ENCODE results near the gene SPATA9.

Gene SPATA9

DNA sequence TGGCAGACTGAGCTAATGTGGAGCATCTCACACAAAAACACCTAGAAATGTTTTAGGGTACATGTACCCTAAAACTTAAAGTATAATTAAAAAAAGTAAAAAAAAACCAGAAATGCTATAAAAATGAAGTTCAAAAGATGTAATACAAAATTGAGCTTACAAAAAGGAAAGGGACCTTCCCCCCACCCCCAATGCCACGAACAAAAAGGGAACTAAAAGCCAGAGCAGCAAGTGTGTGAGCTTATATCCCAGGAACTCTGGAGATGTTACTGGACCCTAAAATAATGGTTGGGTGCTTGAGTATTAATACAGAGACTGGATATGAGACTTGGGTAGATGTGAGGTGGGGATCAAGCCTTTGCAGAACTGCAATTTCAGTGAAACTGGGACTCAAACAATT lies 11.0 kb downstream of the SPATA9 start:
- Histone ChIP-seq H4K20me1 (ENCODE audit: insufficient read depth, low read length) (no peaks in the 10 kb centered on the region), H3K4me3 (ENCODE audit: low read depth in 1 of 2, low read length in 2 of 2) (no peak overlapping the region), H3K9me3 (ENCODE audit: insufficient read depth, low read length, severe bottlenecking) (no peaks in the 10 kb centered on the region), H3K9ac (ENCODE audit: low read depth, low read length) (no peak overlapping the region), H3K27ac (ENCODE audit: low read length) (no peak overlapping the region), H3K79me2 (ENCODE audit: insufficient read depth, low read length) (no peaks in the 10 kb centered on the region), H3K4me2 (ENCODE audit: insufficient read depth, low read length) (no peak overlapping the region), H2AFZ (ENCODE audit: low read depth, low read length) (no peak overlapping the region), H3K4me1 (ENCODE audit: insufficient read depth, low read length) (no peaks in the 10 kb centered on the region), H3K27me3 (ENCODE audit: insufficient read depth, low read length, poor library complexity) (no peaks in the 10 kb centered on the region), H3K36me3 (ENCODE audit: insufficient read depth, low read length) (no peaks in the 10 kb centered on the region)
- DNase-seq (no peak), ATAC-seq (ENCODE audit: insufficient read depth, low read depth) (no peak)
- no peak for TF ChIP-seq EZH2 (IDR thresholded peaks at IDR 0.05; ENCODE audit: borderline replicate concordance, low read depth, low read length, severe bottlenecking)
- no peak for TF ChIP-seq CTCF (IDR thresholded peaks at IDR 0.05; ENCODE audit: borderline replicate concordance, extremely low read depth, low read length, poor library complexity, severe bottlenecking)

DNA sequence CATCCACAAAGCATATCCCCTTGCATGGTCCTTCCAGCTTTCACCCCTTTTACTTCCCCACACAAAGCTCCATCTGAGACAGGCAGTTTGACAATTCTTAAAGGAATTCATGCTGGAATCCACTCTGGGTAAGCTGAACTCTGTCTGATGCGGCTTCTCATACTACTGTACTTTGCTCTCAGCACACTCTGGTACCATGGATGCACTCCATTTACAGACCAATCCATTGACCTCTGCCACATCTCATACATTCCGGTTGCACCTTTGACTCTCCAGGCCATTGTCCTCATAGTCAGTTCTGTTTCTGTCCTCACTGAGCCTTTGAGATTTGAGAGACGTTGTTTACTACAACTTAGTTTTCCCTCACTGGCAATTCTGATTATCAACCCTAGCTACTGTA lies 12.2 kb downstream of the SPATA9 start:
- Histone ChIP-seq H3K27me3 (ENCODE audit: insufficient read depth, low read length, poor library complexity) (no peaks in the 10 kb centered on the region), H3K4me3 (ENCODE audit: low read depth in 1 of 2, low read length in 2 of 2) (no peak overlapping the region), H2AFZ (ENCODE audit: low read depth, low read length) (no peak overlapping the region), H3K36me3 (ENCODE audit: insufficient read depth, low read length) (no peaks in the 10 kb centered on the region), H3K9ac (ENCODE audit: low read depth, low read length) (no peak overlapping the region), H3K9me3 (ENCODE audit: insufficient read depth, low read length, severe bottlenecking) (no peaks in the 10 kb centered on the region), H3K4me1 (ENCODE audit: insufficient read depth, low read length) (no peaks in the 10 kb centered on the region), H3K79me2 (ENCODE audit: insufficient read depth, low read length) (no peaks in the 10 kb centered on the region), H4K20me1 (ENCODE audit: insufficient read depth, low read length) (no peaks in the 10 kb centered on the region), H3K27ac (ENCODE audit: low read length) (no peak overlapping the region), H3K4me2 (ENCODE audit: insufficient read depth, low read length) (no peak overlapping the region)
- DNase-seq (no peak), ATAC-seq (ENCODE audit: insufficient read depth, low read depth) (no peak)
- TF ChIP-seq EZH2 (IDR thresholded peaks at IDR 0.05; ENCODE audit: borderline replicate concordance, low read depth, low read length, severe bottlenecking) (no peak), CTCF (IDR thresholded peaks at IDR 0.05; ENCODE audit: borderline replicate concordance, extremely low read depth, low read length, poor library complexity, severe bottlenecking) (no peak)

GRCh38 chr5:95669985-95670384 lies 12.8 kb downstream of the SPATA9 start:
- Histone ChIP-seq H3K27ac (ENCODE audit: low read length) (no peak overlapping the region), H3K36me3 (ENCODE audit: insufficient read depth, low read length) (no peaks in the 10 kb centered on the region), H3K4me3 (ENCODE audit: low read depth in 1 of 2, low read length in 2 of 2) (no peak overlapping the region), H3K27me3 (ENCODE audit: insufficient read depth, low read length, poor library complexity) (no peaks in the 10 kb centered on the region), H3K79me2 (ENCODE audit: insufficient read depth, low read length) (no peaks in the 10 kb centered on the region), H2AFZ (ENCODE audit: low read depth, low read length) (no peak overlapping the region), H3K9me3 (ENCODE audit: insufficient read depth, low read length, severe bottlenecking) (no peaks in the 10 kb centered on the region), H3K4me1 (ENCODE audit: insufficient read depth, low read length) (no peaks in the 10 kb centered on the region), H3K9ac (ENCODE audit: low read depth, low read length) (no peak overlapping the region), H4K20me1 (ENCODE audit: insufficient read depth, low read length) (no peaks in the 10 kb centered on the region), H3K4me2 (ENCODE audit: insufficient read depth, low read length) (no peak overlapping the region)
- TF ChIP-seq CTCF (IDR thresholded peaks at IDR 0.05; ENCODE audit: borderline replicate concordance, extremely low read depth, low read length, poor library complexity, severe bottlenecking): no peak
- no peak for TF ChIP-seq EZH2 (IDR thresholded peaks at IDR 0.05; ENCODE audit: borderline replicate concordance, low read depth, low read length, severe bottlenecking)
- ATAC-seq (ENCODE audit: insufficient read depth, low read depth): no peak
- DNase-seq: no peak

DNA sequence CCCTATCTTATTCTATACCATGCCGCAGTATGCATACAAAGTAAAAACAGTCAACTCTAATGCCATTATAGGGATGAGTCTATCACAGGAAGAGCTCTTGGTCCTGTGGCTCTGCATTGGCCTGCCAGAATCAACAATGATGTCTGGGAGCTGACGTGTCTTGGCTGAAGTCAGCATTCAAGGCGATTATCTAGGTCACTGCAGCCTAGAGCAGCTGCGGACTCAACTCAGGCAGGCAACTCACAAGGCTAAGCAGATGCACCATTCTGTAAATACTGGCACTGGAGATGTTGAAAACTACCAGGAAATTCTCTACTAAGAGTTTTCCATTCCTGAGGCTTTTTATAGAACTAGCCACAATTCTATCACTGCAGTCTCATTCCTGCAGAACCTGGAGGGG lies 13.3 kb downstream of the SPATA9 start:
- TF ChIP-seq EZH2 (IDR thresholded peaks at IDR 0.05; ENCODE audit: borderline replicate concordance, low read depth, low read length, severe bottlenecking) (no peak), CTCF (IDR thresholded peaks at IDR 0.05; ENCODE audit: borderline replicate concordance, extremely low read depth, low read length, poor library complexity, severe bottlenecking) (no peak)
- H3K4me3 ChIP-seq (ENCODE audit: low read depth in 1 of 2, low read length in 2 of 2): no peak overlapping the region
- H4K20me1 ChIP-seq (ENCODE audit: insufficient read depth, low read length): no peaks in the 10 kb centered on the region
- DNase-seq: no peak
- H3K9me3 ChIP-seq (ENCODE audit: insufficient read depth, low read length, severe bottlenecking): no peaks in the 10 kb centered on the region
- H3K36me3 ChIP-seq (ENCODE audit: insufficient read depth, low read length): no peaks in the 10 kb centered on the region
- H3K27me3 ChIP-seq (ENCODE audit: insufficient read depth, low read length, poor library complexity): no peaks in the 10 kb centered on the region
- no peaks in the 10 kb centered on the region for H3K79me2 ChIP-seq (ENCODE audit: insufficient read depth, low read length)
- 0 out of 2 replicates have a peak overlapping the region, but pooled peaks have one; percentile 1 for H2AFZ ChIP-seq (ENCODE audit: low read depth, low read length)
- peaks cover 1% of the 10 kb centered on the region for H3K4me1 ChIP-seq (ENCODE audit: insufficient read depth, low read length)
- H3K4me2 ChIP-seq (ENCODE audit: insufficient read depth, low read length): no peak overlapping the region
- H3K27ac ChIP-seq (ENCODE audit: low read length): no peak overlapping the region
- ATAC-seq (ENCODE audit: insufficient read depth, low read depth): no peak
- no peak overlapping the region for H3K9ac ChIP-seq (ENCODE audit: low read depth, low read length)

Measured in DND-41 (cell line).